Small intestine (tissue), 7 donors: ENCODE measurements around the gene UGT1A10. TPM values are rescaled to one million over a fixed set of nuclear protein-coding genes. Genes with fewer than 3 reads are reported as not detected.
"Not testable (repeated sequence)": the region's sequence is repeated elsewhere in the genome, so short reads cannot be mapped to it uniquely, and the experiment has no call there.

Experiments used
- DNase-seq, 2 donors: peaks; one replicate each; pipeline versions ENCODE4 v3.0.0 to v3.0.0-alpha.2; 2013
- FAIRE-seq: peaks from 2 replicates; lab custom pipeline; 2012; peaks lifted over from hg19 to GRCh38; lab: Jason Lieb, UNC
- H3K27ac ChIP-seq, 3 donors: one replicate each; pipeline ENCODE4 v1.5.1; 2013; ENCODE audit warnings: low read length in 2 of 3, mild to moderate bottlenecking in 2 of 3, control low read depth in 1 of 3, inconsistent platforms in 1 of 3, low read depth in 1 of 3, moderate library complexity in 1 of 3
- H3K27me3 ChIP-seq, 3 donors: one replicate each; pipeline ENCODE4 v1.6.1; 2013; ENCODE audit warnings: low read length in 3 of 3, inconsistent platforms in 1 of 3; ENCODE audit not compliant: control insufficient read depth in 3 of 3, insufficient read depth in 3 of 3
- H3K36me3 ChIP-seq, 3 donors: one replicate each; pipeline ENCODE4 v1.6.1; 2013; ENCODE audit warnings: low read length in 3 of 3, inconsistent platforms in 1 of 3, low read depth in 1 of 3, mild to moderate bottlenecking in 1 of 3, moderate library complexity in 1 of 3; ENCODE audit not compliant: control insufficient read depth in 3 of 3, insufficient read depth in 2 of 3
- H3K4me1 ChIP-seq, 3 donors: one replicate each; pipeline ENCODE4 v1.6.1; 2013; ENCODE audit warnings: low read length in 2 of 3, inconsistent platforms in 1 of 3, low read depth in 1 of 3, mild to moderate bottlenecking in 1 of 3, moderate library complexity in 1 of 3; ENCODE audit not compliant: control insufficient read depth in 3 of 3, insufficient read depth in 2 of 3
- H3K4me3 ChIP-seq, 3 donors: one replicate each; pipeline ENCODE4 v1.5.1; 2013; ENCODE audit warnings: low read length in 3 of 3, control low read depth in 1 of 3, inconsistent platforms in 1 of 3, low read depth in 1 of 3, mild to moderate bottlenecking in 1 of 3, moderate library complexity in 1 of 3
- H3K9me3 ChIP-seq, 2 donors: one replicate each; pipeline ENCODE4 v1.6.1; 2013; ENCODE audit warnings: low read depth in 1 of 2, low read length in 1 of 2; ENCODE audit not compliant: control insufficient read depth in 2 of 2, insufficient read depth in 1 of 2
- WGBS, 3 donors: extraction: QIAGEN DNeasy Blood & Tissue Kit; methylation state at CpG; one replicate each; pipeline ENCODE4 v1.1.7; 2013; 5-methylcytosine and 5-hydroxymethylcytosine counted together
- polyA plus RNA-seq, 4 donors: library from polyadenylated mRNA; stranded (reverse) in 3 of 4; unstranded in 1 of 4; fragments of 200-250 nt in 3 of 4; fragments of 120-200 nt in 1 of 4; gene quantifications; one replicate each; pipeline versions ENCODE4 v1.2.1 to v1.2.3, GENCODE V29; 2013
- donor health status: healthy with polysubstance abuse.
- donor health status: control.
- donor health status: control.
- donor health status: Bipolar disorder and iron deficiency.
- donor health status: healthy.

The UGT1A10 gene
- polyA plus RNA-seq, 4 donors, result 0.27 to 30.0 (median 18.5) TPM

DNA sequence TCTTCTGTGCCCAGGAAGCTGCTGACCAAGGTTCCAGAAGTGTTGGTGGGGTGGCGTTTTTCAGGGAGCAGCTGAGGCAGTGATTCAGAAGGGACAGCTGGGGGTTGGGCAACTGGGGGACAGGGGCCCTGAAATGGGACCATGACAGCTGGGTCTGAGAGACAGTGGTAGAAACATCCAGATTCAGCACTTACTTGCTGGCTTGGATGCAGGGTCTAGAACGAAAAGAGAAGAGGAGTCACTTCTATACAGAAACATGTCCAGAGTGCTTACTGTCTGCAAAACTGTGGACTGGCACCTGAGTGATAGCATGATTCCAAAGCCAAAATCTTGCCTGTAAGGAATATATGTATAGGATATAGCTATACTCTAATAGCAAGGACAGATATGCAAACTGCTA, 109.6 kb downstream of the UGT1A10 start:
- not testable (repeated sequence) for H3K27me3 ChIP-seq, H3K36me3 ChIP-seq, DNase-seq, FAIRE-seq, H3K4me3 ChIP-seq
- Histone ChIP-seq H3K4me1 (peaks cover 0 to 15% (median 0%) of the 10 kb centered on the region in 3 donors), H3K9me3 (peaks cover 1 to 20% of the 10 kb centered on the region in 2 donors), H3K27ac (peak overlapping the region in 2 of 3 donors; percentile 11 to 32)
- 58 to 66% (median 62%) methylated on average over 2 of the region's 2 CpGs for WGBS, 3 donors

DNA sequence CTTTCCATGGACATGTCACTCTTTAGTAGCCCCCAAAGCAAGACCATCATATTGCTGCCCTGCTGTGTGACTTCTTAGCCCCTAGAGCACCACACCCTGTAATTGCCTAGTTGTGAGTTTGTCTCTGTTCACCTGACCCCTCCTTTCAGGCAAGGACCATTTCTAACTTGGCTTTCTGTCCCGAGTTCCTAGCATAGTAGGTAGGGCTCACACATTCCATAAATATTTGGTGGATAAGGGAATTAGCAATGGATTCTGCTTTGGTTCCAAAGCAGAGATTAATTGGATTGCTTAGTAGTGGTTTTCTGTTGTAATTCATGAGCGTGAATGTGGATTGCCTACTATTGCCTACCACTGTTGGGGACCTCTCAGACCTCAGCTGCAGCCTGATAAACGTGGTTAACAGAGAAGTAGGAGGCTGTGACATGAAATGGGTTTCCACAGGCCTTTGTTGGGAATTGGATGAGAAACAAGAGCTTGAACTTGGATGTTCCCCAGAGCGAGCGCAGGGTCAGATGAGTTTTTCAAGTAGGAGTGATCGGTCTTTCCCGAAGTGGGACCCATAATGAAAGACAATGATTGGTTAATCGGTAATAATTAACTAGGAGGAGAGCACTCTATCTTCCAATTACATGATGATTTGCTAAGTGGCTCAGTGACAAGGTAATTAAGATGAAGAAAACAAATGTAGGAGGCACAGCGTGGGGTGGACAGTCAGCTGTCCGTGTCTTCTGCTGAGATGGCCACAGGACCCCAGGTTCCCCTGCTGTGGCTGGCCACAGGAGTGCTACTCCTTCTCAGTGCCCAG, 110.4 kb downstream of the UGT1A10 start:
- no peak overlapping the region for H3K4me3 ChIP-seq
- FAIRE-seq, result no peak

DNA sequence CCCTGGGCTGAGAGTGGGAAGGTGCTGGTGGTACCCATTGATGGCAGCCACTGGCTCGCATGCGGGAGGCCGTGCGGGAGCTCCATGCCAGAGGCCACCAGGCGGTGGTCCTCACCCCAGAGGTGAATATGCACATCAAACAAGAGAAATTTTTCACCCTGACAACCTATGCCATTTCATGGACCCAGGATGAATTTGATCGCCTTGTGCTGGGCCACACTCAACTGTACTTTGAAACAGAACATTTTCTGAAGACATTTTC, 111.0 kb downstream of the UGT1A10 start:
- WGBS, 3 donors, result 88 to 96% (median 92%) methylated on average over 6 of the region's 6 CpGs
- Histone ChIP-seq H3K27ac (no peak overlapping the region), H3K4me3 (no peak overlapping the region), H3K36me3 (peaks cover 0 to 3% (median 0%) of the 10 kb centered on the region in 3 donors), H3K4me1 (peaks cover 0 to 15% (median 2%) of the 10 kb centered on the region in 3 donors), H3K9me3 (peaks cover 1 to 31% of the 10 kb centered on the region in 2 donors), H3K27me3 (no peaks in the 10 kb centered on the region)
- FAIRE-seq, result no peak
- DNase-seq, result no peak

More for the DNA sequence above, 110.4 kb downstream of the UGT1A10 start:
- no peaks in the 10 kb centered on the region for H3K27me3 ChIP-seq
- no peak overlapping the region for H3K27ac ChIP-seq
- H3K4me1 ChIP-seq, result peaks cover 0 to 15% (median 0%) of the 10 kb centered on the region in 3 donors
- no peak for DNase-seq
- H3K36me3 ChIP-seq, result peaks cover 0 to 3% (median 0%) of the 10 kb centered on the region in 3 donors
- H3K9me3 ChIP-seq, result peaks cover 1 to 29% of the 10 kb centered on the region in 2 donors
- WGBS, 3 donors, result 75 to 81% (median 81%) methylated on average over 10 of the region's 10 CpGs

DNA sequence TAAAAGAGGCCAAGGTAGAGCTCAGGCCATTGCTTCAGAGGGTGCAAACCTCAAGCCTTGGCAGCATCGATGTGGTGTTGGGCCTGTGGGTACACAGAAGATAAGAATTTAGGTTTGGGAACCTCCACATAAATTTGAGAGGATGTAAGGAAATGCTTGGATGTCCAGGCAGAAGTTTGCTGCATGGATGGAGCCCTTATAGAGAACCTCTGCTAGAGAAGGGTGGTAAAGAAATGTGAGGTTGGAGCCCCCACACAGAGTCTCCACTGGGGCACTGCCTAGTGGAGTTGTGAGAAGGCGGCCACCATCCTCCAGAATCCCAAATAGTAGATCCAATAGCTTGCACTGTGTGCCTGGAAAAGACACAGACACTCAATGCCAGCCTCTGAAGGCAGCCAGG, 114.4 kb downstream of the UGT1A10 start:
- not testable (repeated sequence) for H3K4me3 ChIP-seq, H3K27me3 ChIP-seq, DNase-seq, FAIRE-seq, H3K4me1 ChIP-seq, H3K27ac ChIP-seq, H3K36me3 ChIP-seq
- H3K9me3 ChIP-seq, result peaks cover 1 to 46% of the 10 kb centered on the region in 2 donors
- 72 to 79% (median 78%) methylated on average over 2 of the region's 2 CpGs for WGBS, 3 donors

DNA sequence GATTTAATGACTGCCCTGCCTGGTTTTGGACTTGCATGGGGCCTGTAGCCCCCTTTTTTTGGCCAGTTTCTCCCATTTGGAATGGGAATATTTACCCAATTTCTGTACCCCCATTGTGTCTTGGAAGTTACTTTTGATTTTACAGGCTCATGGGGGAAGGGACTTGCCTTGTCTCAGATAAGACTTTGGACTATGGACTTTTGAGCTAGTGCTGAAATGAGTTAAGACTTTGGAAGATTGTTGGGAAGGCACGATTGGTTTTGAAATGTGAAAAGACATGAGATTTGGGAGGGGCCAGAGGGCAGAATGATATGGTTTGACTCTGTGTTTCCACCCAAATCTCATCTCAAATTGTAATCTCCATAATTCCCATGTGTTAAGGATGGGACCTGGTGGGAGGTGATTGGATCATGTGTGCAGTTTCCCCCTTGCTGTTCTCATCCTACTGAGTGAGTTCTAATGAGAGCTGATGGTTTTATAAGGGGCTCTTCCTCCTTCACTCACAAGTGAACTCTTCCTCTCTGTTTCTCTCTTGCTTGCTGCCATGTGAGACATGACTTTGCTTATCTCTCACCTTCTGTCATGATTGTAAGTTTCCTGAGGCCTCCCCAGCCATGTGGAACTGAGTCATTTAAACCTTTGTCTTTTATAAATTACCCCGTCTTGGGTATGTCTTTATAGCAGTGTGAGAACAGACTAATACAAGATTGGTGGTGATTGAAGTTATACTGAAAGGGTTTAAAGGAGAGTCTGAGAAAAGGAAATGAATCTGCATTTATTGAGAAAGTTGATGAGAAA, 115.2 kb downstream of the UGT1A10 start:
- not testable (repeated sequence) for H3K36me3 ChIP-seq, H3K27me3 ChIP-seq, H3K4me1 ChIP-seq, H3K4me3 ChIP-seq, FAIRE-seq
- peak; percentile 29 to 68 for DNase-seq
- H3K27ac ChIP-seq, result peak overlapping the region in 2 of 3 donors; percentile 33 to 83
- 25 to 59% (median 46%) methylated on average over 2 of the region's 2 CpGs for WGBS, 3 donors
- H3K9me3 ChIP-seq, result peaks cover 1 to 46% of the 10 kb centered on the region in 2 donors

DNA sequence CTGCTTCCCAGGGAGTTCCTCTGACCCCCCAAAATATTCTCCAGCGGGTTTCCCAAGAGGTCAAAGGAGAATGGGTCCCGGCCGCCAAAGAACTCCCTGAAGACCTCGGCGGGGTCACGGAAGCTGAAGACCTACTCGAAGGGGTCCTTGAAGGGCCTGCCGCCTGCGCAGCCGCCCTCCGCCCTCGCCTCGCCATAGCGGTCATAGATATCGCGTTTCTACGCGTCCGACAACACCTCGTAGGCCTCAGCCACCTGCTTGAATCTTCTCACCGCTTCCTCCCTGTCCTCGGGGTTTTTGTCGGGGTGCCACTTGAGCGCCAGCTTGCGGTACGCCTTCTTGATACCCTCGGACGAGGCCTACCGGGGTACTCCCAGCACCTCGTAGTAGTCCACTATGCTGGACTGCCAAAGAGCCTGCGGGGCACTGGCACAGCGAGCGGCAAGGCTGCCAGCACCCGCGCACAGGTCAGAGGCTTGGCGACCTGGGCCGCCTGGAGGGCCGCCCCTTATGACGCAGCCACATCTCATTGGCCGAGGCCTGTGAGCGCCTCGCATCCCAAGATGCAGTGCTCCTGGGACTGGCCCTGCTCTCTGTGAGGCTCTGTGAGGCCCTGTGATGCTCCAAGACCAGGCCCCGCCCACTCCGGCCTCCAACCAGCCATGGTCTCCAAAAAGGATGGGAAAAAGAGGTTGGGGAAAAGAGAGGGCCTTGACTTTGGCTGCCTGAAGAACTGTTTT, 118.8 kb downstream of the UGT1A10 start:
- no peak overlapping the region for H3K27ac ChIP-seq
- H3K4me1 ChIP-seq, result peaks cover 0 to 27% (median 10%) of the 10 kb centered on the region in 3 donors
- DNase-seq (no peak), FAIRE-seq (no peak)
- H3K36me3 ChIP-seq, result no peaks in the 10 kb centered on the region
- H3K4me3 ChIP-seq, result no peak overlapping the region
- WGBS, 3 donors, result 93 to 96% (median 95%) methylated on average over 42 to 44 of the region's 44 CpGs
- no peaks in the 10 kb centered on the region for H3K27me3 ChIP-seq
- peaks cover 0 to 43% of the 10 kb centered on the region in 2 donors for H3K9me3 ChIP-seq

DNA sequence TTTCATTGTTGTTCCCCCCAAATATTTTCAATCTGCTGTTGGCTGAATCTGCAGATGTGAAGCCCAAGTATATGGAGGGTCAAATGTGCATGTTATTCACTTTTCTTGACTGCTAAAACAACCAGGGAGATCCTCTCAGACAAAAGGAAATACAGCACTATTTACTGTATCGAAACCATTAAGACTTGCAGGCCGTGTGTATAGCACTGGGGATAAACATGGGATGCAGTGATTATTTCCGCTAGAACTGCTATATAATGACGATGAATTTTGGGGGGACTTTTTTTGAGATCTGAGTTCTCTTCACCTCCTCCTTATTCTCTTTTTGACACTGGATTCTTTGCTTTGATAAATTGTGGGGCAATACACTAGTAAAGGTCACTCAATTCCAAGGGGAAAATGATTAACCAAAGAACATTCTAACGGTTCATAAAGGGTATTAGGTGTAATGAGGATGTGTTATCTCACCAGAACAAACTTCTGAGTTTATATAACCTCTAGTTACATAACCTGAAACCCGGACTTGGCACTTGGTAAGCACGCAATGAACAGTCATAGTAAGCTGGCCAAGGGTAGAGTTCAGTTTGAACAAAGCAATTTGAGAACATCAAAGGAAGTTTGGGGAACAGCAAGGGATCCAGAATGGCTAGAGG, 120.3 kb downstream of the UGT1A10 start:
- Histone ChIP-seq H3K27ac (peak overlapping the region in 2 of 3 donors; percentile 61 to 64), H3K4me3 (no peak overlapping the region), H3K27me3 (no peaks in the 10 kb centered on the region), H3K4me1 (peaks cover 0 to 40% (median 14%) of the 10 kb centered on the region in 3 donors), H3K36me3 (no peaks in the 10 kb centered on the region), H3K9me3 (peaks cover 0 to 37% of the 10 kb centered on the region in 2 donors)
- FAIRE-seq, result peak; percentile 30
- 13 to 56% (median 27%) methylated on average over 7 of the region's 7 CpGs for WGBS, 3 donors
- peak; percentile 86 to 97 for DNase-seq
